Stimulated activated CD8-positive, alpha-beta memory T cell treated with anti-CD3 and anti-CD28 coated beads, Interleukin-2, amount 100 ng/mL, for 48 hours (primary cell): ENCODE measurements around the gene NXN.
"Not testable (repeated sequence)": the region's sequence is repeated elsewhere in the genome, so short reads cannot be mapped to it uniquely, and the experiment has no call there.

Experiments
- DNase-seq, 2 donors: peaks; one replicate each; pipeline ENCODE4 v3.0.0-alpha.2; 2020; ENCODE audit warnings: low read depth in 2 of 2

Gene NXN

DNA sequence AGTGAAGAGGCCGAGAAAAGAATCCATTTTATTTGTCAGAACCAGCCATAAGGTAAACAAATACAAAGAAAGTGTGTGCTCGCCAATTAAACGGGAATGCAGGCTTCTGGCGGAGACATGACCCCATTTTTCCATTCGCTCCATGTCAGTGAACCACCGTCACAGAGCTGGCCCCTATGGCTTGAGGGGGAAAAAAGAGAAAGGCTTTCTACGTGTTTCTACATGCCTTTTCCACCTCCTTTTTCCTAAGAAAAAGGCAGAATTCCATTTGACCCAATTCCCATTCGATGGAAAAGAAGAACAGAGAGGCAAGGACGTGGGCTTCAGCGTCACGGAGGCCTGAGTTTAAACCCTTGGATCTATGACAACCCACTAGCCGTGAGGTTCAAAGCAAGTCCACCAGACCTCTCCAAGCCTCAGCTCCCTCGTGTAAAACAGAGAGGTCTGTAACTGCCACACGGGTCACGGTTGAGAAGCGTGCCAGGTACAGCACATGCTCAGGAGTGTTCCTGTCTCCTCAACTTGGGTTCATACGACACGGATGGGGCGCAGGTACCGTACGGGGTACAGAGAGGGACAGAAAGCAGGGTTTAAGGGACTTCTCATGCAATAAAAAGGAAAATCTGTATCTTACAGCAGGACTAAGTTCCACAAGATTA is 91.9 kb downstream of the NXN start:
- no peak for DNase-seq

DNA sequence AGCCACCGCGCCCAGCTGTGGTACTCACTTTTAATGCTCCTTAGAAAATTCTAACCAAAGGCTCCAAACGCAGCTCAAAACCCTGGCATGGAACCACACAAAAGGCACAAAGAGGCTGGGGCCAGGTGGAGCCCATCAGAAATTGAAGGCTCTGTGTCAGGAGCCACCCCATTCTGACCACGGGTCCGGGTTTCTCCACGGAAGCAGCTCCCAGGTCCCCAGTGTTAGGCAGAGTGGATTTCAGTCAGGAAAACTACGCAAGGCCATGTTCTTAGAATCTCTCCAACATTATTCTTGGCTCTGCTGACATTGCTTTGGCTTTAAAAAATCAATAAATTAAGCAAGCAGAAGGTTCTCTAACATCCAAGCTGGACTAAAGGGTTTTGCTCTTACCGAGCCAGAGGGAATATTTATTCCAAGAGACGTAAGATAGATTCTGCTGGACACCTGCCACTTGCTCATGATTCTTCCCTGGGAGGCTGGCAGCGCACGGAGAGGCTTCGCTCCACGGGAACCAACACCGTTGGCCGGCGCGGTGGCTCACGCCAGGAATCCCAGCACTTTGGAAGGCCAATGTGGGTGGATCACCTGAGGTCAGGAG is 93.5 kb downstream of the NXN start:
- no peak for DNase-seq

DNA sequence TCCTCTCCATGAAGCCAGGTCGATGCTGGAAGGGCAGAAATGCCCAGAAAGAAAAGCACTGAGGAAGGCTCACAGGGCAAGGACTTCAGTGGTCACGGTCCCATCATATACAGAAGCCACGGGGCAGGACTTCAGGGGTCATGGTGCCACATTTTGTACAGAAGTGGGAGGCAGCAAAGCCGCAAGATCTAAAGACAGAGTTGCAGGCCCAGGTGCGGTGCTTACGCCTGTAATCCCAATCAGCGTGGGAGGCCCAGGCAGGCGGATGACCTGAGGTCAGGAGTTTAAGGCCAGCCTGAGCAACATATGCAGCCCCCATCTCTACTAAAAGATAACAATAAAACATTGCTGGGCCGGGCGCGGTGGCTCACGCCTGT is 96.0 kb downstream of the NXN start:
- DNase-seq: no peak

DNA sequence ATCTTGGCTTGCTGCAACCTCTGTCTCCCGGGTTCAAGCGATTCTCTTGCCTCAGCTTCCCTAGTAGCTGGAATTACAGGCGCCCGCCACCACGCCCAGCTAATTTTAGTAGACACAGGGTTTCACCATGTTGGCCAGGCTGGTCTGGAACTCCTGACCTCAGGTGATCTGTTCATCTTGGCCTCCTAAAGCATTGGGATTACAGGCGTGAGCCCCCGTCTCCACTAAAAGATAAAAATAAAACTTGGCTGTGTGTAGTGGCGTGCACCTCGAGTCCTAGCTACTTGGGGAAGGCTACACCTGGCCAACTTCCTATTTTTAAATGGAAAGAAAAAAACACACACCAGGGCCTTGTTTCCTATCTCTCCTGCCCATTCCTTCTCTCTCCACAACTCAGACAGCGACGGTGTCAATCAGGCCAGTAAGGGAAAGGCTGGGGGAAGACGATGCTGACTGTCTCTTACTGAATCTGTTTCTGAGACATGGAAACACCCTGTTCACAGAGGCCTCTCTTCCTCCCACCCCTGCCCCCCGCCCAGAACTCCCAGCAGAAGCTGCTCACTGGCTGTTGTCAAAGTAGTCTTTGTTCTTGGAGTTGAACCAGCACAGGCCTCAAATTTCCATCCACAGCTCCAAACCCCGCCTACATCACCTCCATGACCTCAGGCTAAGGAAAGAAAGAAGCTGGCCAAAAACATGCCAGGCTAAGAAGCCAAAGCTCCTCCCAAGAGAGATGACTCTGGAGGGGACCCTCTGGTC is 96.6 kb downstream of the NXN start:
- DNase-seq: no peak

DNA sequence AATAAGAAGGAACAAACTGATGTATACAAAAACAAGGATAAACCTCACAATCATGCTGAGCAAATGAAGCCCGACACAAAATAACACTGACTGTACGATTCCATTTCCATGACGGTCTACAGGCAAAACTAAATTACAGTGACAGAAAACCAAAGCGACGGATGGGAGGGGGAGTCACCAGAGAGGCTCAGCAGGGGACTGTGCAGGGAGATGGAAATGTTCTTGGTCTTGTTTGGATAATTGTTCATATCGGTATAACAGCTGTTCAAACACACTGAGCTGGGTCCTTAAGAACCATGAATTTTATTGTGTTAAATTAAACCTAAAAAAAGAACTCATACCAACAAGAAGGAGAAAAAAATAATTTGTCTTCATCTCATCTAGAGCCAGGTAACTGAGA is 97.8 kb downstream of the NXN start:
- no peak for DNase-seq

DNA sequence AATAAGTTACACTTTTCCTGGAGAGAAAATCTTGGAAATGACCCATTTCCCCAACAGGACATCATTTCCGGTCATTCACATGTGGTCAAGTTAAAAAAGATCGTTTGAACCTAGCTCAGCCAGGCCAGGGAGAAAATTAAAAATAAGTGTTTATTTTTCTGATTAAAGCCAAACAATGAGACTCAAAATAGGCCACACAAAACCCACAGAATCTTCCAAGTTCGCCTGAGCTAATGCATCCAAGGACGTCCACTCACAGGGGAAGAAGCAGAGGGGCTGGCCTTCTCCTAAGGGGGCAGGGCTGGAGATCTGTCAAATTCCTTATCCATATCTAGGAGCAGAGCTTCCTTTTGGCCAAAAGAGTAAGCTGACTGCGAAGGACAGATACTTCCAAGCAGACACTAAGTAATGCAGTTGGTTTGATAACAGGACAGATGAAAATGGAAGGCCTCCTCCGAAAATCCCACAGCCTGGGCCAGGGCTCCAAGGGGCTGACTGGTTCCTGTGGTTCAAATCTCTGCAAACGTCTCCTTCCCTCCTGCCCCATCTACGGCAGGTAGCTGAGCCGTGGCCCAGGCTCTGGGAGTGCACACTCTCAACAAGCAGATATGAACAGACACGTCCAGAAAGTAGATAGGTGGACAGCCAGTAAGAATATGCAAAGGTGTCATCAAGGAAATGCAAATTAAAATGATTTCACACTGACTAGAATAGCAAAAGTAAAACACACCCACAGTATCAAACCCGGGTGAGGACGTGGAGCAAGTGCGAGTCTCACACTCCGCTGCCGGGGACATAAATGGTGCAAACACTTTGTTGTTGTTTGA is 98.9 kb downstream of the NXN start:
- DNase-seq: no peak

DNA sequence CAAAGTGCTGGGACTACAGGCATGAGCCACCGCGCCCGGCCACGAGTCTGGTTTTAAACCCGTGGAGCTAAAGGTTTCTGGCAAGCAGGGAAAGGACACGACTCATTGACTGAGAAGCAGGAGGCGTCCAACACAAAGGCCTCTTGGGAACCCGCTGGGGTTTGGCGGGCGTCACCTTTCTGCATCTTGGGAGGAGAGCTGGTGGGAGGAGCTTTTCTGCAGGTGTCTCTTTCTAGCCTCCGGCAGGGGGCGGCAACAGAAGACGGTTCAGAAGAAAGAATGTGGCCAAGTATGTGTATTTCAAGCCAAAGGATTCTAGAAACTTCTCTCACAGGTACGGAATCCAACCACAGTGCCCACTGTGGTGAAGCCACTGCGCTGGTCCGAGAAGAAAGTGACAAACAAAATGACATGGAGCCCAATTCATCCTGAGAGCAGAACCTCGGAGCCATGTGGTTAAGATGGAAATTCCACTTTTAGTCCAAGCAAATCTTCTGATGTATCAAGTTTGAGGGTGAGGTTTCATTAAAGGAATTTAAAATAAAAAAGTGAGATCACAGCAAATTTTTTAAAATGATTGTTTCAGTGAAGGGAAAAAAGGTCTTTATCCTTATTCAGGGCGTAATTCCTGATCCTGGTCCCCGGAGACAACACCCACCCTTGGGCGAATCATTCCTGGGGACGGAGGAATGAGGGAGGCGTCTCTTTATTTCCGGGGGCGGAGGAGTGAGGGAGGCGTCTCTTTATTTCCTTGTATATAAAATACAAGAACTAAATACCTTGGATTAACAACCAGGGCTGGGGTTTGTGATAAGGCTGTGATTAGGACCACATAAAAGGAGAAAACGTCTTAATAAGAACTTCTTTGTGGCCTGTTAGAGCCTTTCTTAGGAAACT is 99.8 kb downstream of the NXN start:
- DNase-seq: peak; percentile 27 to 52

DNA sequence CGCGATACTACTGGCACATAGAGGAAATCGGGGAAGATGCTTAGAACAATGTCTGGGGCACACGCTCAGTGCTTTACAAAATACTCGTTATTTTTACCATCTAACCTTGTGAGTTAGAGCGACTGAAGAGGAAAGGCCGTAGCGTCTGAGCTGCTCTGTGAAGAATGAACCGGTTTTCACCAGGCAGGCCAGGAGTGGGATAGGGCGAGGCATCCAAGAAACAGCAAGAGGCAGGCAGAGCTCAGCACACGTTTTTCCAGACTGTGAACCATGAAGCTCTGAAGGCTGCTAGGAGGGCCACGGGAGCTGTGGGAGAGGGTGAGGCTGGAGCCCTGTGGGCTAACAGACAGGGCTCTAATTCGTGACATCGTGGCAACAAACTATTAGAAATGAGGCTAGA is 101.9 kb downstream of the NXN start:
- no peak for DNase-seq

DNA sequence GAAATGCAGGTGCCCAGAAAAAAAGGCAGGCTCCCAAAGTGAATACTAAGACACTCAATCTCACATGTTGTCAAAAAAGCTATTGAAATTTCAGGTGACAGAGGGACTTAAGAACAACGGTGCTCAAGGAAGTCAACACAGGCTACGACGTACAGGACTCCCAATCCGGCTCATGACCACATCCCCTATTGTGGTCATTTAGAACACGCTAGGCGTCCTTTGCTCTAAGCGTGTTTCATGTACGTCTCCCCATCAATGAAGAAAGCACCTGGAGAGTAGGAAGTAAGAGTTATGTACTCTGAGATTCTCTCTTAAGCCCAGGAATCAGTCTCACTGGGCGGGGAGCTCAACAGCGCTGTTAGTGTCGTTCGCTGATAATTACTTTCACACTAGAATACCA is 103.3 kb downstream of the NXN start:
- no peak for DNase-seq

DNA sequence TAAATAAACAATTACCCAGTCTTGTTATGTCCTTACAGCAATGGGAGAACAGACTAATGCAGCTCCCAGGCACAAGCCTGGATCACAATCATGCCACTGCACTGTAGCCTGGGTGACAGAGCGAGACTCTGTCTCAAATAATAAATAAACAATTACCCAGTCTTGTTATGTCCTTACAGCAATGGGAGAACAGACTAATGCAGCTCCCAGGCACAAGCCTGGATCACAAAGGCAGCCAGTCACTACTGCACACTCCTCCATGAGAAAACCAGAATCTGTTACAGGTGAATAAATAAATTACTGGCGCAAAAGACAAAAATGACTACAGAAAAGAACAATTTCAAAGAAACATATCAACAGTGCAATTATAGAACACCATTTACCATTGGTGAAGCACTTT is 105.0 kb downstream of the NXN start:
- DNase-seq: not testable (repeated sequence)

DNA sequence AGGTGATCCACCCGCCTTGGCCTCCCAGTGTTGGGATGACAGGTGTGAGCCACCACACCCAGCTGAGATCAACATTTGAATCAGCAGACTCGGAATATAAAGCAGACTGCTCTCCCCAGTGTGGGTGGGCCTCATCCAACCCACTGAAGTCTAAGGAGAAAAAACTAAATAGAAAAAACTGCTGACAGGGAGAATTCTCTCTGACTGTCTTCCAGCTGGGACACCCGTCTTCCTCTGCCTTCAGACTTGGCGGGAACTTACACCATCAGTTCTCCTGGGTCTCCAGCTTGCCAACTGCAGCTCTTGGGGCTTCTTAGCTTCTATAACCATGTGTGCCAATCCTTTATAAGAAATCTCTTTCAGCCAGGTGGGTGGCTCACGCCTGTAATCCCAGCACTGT is 106.7 kb downstream of the NXN start:
- DNase-seq: no peak

DNA sequence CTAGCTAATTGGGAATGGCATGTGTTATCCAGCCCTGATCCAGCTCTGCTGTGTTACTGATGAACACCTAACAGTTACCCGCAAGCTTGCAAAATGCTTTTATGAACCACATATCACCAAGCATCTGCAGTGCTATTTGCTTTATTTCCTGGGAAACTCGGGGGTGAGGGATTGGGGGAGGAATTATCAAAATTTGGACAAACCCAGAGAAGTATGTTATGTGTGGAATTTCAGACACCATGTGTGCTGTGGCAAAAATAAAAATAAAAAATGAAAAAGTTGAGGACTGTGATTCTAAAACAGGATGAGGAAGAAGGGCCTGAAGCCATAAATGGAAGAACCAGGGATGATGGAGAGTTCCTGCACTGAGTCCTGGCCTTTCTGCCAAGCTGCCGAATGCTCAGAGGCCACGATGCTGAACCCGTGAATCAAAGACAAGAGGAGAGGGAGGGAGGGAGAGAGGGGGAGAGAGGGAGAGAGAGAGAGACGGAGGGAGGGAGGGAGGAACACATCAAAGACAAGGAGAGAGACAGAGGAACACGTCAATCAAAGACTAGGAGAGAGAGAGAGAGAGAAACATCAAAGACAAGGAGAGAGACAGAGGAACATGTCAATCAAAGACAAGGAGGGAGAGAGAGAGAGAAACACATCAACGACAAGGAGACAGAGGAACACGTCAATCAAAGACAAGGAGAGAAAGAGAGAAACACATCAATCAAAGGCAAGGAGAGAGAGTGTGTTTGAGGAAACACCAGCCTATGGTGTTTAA is 107.6 kb downstream of the NXN start:
- no peak for DNase-seq

DNA sequence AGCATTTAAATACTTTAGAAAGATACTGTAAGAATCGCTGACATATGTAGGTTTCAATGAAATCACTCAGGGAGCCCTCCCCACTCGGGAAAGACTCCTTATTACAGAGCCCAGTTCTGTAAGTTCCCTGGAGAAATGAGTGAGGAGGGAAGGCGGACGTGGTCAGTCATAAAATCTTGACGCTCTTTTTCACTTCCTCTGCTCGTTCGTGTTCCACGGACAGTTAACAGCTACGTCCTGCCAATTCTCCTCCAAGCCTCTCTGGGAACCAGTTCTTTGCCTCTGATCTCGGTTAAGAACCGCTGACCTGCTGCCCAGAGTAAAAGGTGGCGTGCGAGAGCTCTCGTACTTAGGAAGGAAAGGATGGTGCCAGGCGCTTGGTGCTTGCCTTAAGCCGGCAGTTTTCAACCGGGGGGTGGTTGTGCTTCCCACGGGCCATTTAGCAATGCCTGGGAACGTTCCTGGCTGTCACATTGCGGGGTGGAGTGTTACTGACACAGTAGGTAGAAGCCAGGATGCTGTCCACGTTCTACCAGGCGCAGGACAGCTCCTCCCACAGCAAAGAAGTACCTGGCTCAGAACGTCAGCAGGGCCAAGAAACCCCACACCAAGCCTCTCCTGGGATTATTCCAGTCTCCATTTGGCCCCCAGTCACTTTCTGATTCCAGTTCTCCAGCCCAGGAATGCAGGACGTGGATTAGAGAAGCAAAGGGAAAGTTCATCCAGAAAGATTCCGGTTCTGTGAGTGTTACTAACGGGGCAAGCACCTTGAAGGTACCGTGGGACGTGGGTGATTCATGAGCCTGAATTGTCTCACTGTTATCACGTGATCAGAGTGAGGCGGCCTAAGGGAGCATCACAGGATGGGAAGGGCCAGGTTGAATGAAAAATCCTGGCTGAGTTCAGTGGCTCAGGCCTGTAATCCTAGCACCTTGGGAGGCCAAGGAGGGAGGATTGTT is 109.7 kb downstream of the NXN start:
- no peak for DNase-seq

DNA sequence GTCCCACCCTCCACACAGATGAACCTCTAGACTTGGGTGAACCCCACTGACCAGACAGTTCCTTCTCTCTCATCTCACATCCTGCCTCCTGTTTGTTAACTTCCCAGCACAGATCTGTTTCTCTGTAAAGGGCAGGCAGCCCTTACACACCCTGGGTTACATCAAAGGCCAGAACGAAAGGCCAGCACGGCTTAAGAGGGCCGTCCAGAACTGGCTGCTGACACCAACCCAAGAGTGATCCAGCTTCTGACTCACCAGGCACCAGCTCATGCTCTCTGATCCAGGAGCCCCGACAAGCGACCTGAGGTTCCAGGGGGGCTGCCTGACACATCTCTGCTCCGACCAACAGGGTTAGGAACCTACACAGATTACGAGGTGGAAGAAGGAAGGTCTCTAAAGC is 110.5 kb downstream of the NXN start:
- DNase-seq: no peak

DNA sequence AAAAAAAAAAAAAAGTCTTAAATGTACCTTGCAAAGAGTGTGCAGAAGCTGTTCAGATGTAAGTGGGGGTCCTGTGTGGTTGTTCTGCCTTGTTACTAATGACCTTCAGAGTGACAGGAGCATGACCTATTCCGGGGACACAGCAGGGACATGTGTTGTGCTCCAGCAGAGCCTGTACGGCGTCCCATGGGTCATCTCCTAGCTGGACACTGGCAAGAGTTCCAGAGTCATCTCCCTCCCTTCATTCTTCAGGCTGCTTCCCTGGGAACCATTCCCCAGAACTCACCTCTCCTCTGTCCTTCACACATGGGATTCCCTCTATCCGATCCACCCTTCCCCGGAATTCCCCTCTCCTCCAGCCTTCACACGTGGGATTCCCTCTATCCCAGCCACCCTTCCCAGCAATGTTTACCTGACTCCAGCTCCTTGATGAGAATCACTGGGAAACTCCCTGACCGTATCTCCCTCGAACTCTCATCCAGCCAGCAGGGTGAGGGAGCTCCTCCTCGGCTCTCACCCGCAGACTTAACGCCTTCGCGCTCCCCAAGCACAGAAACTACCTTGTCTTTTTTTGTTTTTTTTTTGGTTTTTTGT is 111.6 kb downstream of the NXN start:
- no peak for DNase-seq

DNA sequence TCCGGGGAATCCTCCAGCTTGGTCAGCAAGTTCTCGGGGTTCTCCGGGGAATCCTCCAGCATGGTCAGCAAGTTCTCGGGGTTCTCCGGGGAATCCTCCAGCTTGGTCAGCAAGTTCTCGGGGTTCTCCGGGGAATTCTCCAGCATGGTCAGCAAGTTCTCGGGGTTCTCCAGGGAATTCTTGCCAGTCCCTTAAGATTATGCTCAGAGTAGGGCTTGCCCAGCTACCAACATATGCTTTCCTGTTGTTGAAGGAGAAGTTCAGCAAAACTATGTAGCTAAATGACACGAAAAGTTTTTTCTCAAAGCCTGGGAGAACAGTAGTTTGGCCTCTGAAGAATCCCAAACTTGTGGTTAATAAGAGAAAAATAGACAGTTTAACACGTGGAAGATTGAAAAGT is 112.3 kb downstream of the NXN start:
- not testable (repeated sequence) for DNase-seq

DNA sequence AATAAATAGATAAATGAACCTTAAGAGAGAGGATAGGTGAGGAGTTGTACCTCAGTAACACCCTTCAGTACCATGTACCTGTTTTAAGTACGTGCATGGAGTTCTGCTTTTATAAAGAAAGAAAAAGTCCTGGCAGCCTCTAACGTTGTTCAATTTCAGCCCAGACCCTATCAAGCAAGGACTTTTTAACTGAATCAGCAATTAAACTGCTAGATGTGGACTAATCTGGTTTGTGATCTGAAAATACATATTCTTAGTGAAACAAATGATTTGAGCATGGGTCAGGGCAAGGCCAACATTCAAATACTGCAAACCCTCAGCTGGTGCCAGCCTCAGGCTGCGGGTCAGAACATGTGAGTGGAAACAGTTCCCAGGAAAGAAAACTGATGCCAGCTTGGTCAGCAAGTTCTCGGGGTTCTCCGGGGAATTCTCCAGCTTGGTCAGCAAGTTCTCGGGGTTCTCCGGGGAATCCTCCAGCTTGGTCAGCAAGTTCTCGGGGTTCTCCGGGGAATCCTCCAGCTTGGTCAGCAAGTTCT is 112.9 kb downstream of the NXN start:
- no peak for DNase-seq

DNA sequence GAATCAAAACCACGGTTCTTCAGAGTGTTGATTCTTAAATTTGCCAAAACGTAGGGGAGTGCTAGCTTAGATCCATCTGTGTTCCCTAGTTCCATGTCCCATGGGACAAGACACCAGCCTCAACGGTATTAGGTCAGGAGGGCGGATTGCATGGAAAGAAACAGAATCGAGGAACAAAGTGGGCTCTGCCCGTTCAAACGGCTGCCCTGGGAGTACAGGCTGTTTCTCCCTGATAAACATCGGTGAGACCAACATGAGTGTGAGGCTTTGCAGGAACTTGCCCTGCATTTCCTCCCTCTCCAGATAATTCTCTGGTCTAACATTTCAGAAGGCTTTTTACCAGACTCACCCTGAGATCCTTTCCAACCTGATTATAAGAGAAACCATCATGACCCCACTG is 115.3 kb downstream of the NXN start:
- DNase-seq: no peak

DNA sequence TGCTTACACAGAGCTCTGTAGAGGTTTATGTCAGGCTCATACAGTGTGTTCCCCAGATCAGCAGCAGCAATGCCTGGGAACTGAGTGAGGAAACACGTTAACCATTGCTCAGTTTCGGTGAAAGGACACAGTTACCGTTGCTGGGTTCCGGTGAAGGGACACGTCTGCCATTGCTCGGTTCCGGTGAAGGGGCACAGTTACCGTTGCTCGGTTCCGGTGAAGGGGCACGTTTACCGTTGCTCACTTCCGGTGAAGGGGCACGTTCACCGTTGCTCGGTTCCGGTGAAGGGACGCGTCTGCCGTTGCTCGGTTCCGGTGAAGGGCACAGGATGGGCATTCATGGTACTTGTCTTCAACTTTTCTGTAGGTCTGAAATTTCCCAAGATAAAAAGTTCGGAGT is 115.7 kb downstream of the NXN start:
- no peak for DNase-seq
